Limb (tissue), 2 donors: Measurements from ENCODE around the gene SEC23A.
"Not testable (repeated sequence)": the region's sequence is repeated elsewhere in the genome, so short reads cannot be mapped to it uniquely, and the experiment has no call there.

Experiments
- DNase-seq, 2 donors: peaks; one replicate each; pipeline ENCODE4 v3.0.0-alpha.2; 2016; ENCODE audit errors: extremely low spot score in 2 of 2

The SEC23A gene

DNA sequence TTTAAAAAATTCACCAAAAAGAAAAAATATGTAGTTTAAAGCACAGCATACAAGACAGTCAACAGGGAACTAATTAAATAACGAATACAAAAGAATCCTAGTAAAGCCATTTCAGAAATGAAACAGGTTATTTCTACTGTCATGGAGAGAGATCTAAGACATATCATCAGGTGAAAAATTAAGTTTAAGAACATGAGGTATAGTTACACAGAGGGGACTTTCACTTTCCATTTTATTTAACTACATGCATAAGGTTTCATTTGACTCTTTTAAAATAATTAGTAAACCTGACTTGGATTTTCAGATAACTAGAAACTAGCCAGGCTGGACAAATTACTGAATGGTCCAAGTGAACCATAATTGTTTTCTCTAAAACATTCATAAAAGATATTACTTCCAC, 11.3 kb downstream of the SEC23A start:
- DNase-seq, result no peak

DNA sequence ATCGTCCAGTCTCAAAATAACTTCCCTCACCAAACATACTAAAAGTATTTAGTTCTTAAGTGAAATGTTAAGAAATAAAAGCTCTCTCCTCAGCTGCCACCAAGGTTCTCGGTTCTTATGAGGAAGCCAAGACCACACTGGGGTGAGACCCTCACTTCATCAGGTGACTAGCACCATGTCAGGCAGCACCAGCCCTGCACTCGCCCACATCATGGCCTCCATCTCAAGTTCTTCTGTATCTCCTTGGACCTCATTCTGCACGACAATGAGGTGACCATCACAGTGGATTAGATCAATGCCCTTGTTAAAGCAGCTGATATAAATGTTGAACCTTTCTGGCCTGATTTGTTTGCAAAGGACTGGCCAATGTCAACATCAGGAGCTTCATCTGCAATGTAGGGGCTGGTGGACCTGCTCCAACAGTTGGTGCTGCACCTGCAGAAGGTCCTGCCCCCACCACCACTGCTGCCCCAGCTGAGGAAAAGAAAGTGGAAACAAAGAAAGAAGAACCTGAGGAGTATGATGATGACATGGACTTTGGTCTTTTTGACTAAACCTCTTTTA, 12.4 kb downstream of the SEC23A start:
- DNase-seq, result no peak

DNA sequence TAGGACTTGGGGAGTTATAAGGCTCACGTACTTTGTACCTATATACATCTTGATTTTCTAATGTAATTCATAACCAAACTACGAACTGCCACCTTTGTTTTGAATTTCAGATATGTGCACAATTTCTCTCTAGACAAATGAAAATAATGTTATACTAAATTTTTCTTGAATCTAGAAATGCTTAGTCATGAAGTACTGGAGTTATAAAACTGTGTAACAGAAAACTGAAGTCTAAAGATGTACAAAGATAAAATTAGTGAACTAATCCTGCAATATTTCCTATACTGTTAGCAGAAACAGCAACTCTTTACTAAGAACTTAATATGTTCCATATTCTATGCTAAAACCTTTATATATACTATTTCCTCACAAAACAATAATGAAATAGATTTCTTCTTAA, 15.5 kb downstream of the SEC23A start:
- no peak for DNase-seq

DNA sequence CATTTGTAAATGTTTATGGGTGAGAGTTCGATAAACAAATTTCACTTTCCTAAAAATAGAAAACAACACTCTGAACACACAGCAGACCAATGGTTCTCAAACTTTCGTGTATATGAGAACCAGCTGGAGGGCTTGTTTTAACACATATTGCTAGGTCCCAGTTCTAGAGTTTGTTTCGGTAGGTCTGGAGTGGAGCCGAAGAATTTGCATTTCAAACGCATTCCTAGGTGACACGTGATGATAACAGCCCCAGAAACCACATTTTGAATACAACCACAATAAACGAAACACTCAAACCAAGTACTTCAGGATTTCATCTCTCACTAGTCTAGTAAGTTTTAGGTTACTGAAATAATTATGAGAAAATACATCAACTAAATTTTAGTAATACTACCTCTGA, 17.1 kb downstream of the SEC23A start:
- DNase-seq, result no peak

DNA sequence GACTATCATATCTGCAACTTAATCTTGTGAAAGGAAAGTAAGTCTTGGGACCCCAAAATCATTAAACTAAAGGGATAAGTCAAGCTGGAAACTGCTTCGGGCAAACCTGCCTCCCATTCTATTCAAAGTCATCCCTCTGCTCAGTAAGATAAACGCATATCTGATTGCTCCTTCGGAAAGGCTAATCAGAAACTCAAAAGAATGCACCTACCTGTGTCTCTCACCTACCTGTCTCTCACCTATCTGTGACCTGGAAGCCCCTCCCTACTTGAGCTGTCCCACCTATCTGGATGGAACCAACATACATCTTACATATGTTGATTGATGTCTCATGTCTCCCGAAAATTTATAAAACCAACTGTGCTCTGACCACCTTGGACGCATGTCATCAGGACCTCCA, 19.9 kb downstream of the SEC23A start:
- no peak for DNase-seq

DNA sequence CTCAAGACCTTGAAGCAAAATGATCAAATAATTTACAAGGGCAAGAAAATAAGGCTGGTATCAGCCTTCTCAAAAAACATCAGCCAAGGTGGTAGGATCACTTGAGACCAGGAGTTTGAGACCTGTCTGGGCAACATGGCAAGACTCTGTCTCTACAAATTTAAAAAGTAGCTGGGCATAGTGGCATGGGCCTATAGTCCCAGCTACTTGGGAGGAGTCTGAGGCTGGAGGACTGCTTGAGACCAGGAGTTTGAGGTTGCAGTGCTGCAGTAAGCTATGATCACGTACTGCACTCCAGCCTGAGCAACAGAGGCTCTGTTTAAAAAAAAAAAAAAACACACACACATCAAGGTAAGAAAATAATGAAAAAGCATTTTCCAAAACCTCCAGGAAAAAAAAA, 22.1 kb downstream of the SEC23A start:
- DNase-seq, result no peak

DNA sequence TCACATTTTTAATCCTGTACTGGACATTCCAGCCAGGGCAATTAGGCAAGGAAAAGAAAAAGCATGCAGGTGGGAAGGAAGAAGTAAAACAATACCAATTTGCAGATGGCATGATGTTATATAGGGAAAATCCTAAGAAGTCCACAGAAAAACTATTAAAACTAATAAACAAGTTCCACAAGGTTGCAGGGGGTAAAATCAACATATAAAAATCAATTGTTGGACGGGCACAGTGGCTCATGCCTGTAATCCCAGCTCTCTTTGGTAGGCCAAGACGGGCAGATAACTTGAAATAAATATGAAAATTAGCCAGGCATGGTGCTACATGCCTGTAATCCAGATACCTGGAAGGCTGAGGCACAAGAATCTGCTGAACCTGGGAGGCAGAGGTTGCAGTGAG, 31.9 kb downstream of the SEC23A start:
- no peak for DNase-seq

DNA sequence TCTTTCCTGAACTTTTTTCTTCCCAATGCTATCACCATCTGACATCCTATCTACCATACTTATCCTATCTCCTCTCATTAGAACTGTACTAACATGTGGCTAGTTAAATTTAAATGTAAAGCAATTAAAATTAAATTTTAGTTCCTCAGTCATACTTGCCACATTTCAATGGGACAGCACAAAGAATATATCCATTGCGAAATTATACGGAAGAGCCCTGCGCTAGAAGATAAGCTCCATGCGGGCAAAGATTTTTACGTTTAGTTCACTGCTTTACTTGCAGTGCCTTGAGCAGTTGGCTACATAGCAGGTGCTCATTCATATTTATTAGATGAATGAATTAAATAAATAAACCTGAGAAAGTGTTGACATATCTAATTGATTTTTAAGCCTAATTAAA, 33.1 kb downstream of the SEC23A start:
- no peak for DNase-seq

DNA sequence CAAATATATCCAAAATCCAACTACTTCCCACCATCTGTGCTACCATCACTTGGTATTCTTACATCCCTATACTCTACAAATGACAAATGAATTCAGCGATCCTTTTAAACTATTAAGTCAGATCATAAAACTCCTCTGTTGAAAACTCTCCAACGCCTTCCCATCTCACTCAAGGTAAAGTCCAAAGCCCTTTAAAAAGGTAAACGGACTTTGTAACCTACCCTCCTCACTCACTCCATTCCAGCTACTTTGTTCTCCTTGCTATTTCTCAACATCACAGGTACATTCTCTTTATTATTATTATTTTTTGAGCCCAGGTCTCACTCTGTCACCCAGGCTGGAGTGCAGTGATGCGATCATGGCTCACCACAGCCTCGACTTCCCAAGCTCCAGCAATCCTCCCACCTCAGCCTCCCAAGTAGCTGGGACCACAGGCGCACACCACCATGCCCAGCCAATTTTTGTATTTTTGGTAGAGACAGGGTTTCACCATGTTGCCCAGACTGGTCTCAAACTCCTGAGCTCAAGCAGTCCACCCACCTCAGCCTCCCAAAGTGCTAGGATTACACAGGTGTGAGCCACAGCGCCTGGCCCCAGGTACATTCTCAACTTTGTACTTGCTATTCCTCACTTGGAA, 33.7 kb downstream of the SEC23A start:
- DNase-seq, result not testable (repeated sequence)

DNA sequence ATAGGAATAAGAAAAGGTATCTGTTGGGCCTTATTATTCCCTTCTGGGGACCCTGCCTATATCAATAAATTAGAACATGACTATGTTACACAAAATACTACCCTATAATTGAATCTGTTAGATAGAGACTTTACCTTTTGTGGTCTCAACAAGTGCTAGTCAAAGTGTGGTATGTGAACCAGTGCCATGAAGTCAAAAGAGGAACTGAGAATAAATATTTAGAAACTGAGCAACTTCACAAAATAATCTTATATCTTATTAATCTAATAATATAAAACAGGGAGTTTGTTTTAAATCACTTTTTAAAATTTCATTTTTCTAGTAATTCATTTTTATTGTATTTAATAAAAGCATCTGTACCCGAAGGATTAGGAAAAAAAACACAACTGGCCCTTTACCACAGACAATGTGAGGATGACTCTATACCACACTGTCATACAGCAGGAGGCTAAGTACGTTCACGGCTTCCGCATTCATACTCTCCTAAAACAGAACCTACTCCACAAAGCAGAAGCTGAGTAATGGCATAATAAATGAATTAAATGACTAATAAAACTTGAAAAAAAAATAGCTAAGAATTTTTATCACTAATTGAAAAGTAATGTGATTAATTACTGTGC, 42.1 kb downstream of the SEC23A start:
- DNase-seq, result no peak

DNA sequence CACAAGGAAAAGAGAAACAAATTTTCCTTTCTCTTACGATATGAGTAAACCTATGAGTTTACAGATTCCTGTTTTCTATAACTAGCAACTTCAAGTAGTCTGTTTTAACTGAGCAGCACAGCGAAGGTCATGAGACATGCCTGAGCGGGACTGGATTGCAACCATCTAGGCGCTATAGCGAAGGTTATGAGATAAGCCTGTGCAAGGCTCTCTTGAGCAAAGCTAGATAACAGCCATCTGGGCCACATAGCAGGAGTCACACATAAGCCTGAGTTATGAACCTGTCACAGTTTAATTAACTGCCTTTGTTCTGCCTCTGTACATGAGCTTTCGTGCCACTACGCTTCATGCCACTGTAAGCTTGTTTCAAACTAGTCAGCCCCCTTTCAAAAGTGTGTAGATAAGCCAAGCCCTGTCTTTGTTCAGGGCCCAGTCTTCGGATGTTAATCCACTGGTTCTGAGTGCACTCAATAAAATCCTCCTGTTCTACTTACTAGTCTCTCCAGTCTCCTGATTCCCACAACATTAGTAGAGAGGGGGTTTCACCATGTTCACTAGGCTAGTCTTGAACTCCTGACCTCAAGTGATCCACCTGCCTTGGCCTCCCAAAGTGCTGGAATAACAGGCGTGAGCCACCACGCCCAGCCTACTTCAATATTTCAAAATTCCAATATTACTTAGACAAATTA, 47.1 kb downstream of the SEC23A start:
- no peak for DNase-seq

DNA sequence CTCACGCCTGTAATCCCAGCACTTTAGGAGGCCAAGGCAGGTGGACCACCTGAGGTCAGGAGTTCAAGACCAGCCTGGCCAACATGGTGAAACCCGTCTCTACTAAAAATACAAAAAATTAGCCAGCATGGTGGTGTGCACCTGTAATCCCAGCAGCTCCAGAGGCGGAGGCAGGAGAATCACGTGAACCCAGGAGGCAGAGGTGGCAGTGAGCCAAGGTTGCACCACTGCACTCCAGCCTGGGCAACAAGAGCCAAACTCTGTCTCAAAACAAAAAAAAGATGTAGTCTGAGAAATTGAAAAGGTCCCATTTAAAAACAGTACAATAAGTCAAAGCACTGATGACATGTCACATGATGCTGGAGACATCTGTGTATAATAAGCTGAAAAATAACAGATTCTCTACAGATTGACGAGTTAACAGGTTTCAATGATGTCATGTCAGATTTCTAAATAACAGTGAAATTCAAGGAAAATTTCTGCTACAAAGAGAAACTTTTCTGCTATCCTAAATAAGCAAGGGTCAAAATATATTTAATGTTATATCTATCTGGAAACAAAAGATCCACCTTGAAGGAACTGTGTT, 50.1 kb downstream of the SEC23A start:
- not testable (repeated sequence) for DNase-seq

DNA sequence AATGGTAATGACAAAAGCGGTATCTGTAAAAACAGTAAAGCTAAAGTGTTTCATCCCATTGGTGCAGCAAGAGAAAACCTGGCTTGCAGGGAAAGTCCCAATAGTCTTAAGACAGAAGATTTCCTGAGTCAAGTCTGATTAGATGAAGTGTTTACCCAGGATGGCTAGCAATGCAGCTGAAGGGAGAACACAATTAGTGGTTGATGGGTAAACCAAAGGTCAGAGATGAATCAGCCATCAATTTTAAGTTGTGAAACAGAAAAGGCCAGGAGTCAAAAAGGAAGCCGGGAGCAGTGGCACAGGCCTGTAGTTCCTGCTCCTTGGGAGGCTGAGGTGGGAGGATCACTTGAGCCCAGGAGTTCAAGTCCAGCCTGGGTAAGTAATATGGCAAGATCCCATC, 52.6 kb downstream of the SEC23A start:
- no peak for DNase-seq

DNA sequence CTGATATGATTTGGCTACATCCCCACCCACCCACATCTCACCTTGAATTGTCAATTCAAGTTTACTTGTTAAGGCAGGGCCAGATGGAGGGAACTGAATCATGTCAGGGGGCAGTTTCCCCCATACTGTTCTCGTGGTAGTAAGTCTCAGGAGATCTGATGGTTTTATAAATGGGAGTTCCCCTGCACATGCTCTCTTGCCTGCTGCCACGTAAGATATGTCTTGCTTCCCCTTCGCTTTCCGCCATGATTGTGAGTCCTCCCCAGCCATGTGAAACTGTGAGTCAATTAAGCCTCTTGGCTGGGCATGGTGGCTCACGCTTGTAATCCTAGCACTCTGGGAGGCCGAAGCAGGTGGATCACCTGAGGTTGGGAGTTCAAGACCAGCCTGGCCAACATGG, 57.1 kb downstream of the SEC23A start:
- DNase-seq, result not testable (repeated sequence)

DNA sequence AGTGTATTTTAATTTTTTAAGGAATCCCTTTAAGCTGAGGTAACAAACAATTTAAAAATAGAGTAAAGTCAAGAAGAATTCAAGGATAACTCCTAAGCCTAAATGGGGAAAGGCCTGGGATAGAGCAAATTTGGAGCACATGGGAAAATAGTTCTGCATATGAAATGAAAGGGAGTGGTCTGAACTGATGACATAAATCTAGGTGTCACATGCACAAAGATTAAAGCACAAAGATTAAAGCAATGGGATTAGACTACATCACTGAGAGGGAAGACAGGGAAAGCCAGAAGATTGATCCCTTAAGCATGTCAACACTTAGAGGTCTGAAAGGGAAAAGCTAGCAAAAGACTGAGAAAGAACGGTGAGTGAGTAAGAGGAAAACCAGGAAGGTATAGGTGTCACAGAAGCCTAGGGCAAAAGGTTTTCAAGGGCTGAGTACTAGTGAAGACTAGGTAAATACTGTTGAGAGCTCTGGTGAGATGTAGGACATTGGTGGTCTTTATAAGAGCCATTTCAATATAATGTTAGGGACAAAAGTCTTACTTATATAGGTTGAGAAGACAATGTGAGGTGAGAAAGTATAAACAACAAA, 59.6 kb downstream of the SEC23A start:
- no peak for DNase-seq

DNA sequence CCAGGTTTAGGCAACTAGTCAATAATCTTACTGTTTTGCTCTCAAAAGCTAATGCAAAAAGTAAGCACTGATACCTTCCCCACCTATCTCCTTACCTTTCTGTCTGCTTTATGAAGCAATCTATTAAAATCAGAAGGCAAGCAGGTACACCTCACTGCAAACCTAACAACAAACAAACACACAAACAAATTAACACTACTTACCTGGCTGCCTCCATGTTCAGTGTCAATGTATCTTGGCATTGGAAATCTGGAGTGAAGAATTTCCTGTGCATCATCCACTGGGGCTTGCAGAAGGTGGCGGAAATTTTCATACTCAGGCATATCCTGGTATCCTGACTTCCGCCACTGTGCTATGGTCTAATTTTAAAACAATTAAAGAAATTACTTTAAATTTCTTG, 62.5 kb downstream of the SEC23A start:
- no peak for DNase-seq

DNA sequence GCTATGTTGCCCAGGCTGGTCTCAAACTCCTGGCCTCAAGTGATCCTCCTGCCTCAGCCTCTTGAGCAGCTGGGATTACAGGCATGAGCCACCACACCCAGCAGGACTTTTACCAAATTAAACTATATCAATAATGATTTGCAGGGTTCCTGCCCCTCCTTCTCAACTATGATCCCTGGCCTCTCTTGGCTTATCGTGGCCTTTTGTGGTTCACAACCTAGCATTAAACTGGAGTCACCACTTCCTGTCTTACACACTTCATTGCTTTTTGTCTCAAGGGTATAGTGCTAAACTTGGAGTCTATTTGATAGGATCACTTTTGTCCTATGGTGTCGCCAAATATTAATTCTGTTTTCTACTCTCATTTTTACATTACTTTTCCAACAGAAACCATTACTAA, 64.5 kb downstream of the SEC23A start:
- DNase-seq, result no peak

DNA sequence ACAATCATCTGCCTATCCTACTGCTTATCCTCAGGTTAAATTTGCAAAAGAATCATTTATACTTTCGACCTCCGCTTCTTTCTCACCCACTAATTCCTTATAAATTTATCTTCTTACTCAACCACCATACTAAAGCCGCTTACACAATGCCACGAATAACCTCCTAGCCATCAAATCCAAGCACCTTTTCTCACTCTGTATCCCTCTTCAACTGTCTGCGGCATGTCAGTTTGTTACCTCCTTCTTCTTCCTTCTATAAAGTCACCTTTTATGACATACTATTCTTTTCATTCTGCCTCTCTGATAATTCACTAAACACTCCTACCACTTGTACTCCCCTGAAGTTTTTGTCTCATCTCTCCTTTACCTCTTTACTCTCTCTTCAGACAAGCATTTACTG, 66.3 kb downstream of the SEC23A start:
- no peak for DNase-seq

DNA sequence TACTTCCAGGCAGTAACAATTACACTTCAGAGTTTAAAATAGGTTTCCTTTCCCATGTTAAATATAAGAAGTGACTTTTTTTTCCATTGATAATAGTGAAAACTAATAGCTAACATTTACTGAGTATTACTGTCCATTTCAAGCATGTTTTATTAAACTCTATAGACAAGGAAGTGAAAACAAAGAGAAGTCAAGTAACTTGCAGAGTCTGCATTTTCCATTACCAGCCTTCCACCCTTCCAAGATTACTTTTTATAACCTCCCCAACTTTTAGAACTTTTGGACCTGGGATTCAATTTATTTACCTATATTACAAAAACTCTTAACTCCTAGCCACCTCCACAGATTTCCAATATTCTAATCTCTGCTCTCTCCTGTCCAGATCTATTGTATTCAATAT, 67.7 kb downstream of the SEC23A start:
- DNase-seq, result no peak

DNA sequence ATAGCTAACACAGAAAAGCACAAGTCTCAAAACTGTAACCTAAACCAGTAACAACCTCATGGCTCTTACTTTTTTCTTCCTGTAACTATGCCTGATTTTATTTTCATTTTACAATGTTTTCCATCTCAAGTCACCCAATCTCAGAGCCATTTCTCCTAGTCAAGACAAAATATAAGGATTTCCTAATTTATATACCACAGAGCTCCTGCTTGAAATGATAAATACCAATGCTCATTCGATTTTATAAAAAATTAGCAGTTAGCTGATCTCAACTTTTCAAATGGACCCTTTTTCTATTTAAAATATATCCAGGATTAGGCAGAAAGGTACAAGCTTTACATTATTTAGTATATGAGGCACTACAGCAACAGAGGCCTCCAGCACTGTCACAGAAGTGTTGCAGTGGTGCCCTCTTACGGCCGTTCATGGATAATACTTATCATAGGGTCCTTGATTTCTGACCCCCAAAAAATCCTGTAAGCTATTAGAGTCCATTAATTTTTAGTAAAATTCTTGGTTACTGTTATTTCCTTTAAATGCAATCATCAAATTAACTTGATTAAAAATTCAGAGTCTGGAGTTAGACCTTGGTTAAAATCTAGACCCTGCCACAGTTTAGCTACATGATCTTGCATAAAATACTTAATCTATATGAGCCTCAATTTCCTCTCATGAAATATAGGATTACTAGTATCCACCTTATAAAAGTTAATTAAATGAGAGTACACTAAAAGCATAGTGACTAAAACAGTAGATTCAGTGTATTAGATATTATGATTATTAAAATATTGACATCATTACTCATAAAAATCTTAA, 68.3 kb downstream of the SEC23A start:
- DNase-seq, result peak in 1 of 2 donors; percentile 7

DNA sequence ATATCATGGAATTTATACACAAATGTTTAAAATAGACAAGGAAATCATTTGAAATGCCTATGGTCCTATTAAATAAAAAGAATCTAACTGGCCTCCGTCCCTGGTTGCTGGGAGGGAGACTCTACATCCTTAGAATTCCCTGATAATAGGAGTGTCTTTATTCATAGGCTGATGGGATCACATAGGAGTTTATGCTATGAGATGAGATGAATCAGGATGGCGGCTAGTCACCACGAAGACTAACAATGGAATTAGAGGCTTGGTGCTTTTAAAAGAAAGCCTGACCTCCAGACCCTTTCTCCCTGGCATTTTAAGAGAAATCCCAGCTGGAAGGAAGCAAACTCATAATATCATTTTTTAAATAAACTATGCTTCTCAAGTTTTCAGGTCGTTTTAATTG, 69.7 kb downstream of the SEC23A start:
- no peak for DNase-seq
